NCI-H82 treated with DMSO at 0.1 percent for 48 hours (cell line): ENCODE measurements around the gene MTRF1L.
"Not testable (repeated sequence)": the region's sequence is repeated elsewhere in the genome, so short reads cannot be mapped to it uniquely, and the experiment has no call there.

ENCODE experiments used
- DNase-seq: peaks from one replicate; lab custom pipeline; 2025; ENCODE audit not compliant: unreplicated experiment; lab: John Stamatoyannopoulos, UW

Gene MTRF1L

DNA sequence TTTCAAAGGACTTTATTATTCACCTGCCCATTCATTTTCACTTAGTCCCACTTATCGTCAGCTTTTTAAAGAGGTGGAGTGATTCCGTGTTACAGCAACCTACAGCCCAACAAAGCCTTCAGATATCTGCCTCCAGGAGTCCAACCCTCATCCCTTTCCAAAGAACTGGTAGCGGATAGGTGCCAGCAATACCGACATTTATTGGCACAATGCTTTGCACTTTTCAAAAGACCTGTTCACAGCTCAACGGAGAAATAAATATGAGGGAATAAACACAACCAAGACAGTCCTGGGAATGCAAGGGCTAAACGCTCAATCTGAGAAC lies 819 bp upstream of the MTRF1L start:
- no peak for DNase-seq

DNA sequence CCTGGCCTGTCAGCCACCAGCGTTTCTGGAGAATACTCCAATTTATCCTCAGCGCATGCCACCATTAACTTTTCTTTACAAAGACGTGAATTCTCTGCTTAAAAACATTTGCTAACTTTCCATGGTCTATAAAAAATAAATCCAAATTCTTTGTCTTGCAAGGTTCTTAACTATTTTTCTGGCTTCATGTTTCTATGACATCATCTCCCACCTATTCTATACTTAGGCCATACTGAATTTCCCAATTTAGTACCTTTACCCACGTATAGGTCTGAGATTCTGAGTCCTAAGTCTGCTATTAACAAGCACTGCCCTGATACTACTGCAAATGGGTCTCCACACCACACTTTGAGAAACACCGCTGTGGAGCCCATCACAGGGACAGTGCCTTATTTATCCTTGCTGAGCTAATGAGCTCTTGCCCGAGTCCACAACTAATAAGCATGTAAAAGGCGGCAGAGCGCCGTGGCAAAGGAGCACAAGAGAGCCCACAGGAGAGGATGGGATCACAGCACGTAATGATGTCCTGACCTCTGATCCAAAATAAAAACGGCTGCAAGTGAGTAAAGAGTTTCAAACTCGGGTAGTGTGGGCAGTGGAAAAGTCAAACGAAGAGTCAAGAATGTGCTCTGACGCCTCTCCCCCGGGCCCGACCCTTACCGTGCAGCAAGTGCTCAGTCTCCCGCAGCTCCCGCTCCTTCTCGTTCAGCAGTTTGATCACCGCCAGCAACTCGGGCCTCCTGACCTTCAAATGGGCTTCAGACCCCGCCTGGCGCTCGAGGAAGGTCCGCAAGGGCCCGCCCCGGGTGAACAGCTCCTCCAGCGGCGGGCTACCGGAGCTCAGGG lies 519 bp downstream of the MTRF1L start:
- DNase-seq: no peak

DNA sequence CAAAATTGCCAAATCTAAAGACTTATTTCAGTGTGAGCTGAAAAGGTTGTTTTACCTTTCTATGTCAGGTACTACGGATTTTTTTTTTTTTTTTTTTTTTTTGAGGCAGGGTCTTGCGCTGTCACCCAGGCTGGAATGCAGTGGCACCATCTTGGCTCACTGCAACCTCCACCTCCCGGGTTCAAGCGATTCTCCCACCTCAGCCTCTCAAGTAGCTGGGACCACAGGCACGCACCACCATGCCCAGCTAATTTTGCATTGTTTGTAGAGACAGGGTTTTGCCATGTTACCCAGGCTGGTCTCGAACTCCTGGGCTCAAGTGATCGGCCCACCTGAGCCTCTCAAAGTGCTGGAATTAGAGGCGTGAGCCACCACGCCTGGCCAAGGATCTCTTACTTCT lies 1.7 kb downstream of the MTRF1L start:
- not testable (repeated sequence) for DNase-seq

DNA sequence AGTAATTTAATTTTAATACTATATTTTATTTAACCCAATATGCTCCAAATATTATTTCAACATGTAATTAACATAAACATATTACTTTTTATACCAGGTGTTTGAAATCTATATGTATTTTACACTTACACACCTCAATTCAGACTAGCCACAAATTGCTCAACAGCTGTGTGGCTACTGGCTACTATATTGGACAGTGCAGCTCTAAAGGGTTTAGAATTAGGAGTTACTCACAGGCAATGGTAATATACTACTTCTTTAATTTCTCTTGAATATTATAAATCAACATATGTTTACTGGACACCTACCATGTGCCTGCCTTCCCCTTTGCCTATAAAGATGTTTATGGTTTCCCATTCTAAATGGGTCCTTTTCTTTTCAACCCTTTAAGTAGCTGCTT lies 2.3 kb downstream of the MTRF1L start:
- DNase-seq: no peak

DNA sequence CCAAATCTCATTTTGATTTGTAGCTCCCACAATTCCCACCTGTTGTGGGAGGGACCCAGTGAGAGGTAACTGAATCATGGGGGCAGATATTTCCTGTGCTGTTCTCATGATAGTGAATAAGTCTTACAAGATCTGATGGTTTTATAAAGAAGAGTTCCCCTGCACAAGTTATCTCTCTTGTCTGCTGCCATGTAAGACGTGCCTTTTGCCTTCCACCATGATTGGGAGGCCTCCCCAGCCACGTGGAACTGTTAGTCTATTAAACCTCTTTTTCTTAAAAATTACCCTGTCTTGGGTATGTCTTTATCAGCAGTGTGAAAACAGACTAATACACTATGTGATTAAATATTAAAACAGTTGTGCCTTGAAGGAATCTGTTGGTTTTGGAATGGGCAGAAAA lies 3.0 kb downstream of the MTRF1L start:
- not testable (repeated sequence) for DNase-seq

DNA sequence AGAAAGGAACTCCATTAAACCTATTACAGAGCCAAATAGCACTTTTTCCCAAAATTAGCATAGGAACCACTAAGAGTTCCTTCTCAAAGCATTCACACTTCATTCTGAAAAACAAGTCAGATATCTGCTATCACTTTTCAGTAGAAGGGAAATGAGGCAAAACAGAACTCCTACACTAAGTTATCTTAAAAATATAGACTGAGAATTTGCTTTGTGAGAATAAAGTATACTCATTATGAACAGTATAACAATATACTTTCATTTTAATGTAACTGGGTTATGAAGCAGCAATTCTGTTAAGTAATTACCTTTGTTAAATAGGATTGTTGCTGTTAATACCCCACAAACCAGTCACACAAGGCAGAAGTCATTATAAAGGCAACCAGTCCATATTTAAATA lies 8.7 kb downstream of the MTRF1L start:
- no peak for DNase-seq

DNA sequence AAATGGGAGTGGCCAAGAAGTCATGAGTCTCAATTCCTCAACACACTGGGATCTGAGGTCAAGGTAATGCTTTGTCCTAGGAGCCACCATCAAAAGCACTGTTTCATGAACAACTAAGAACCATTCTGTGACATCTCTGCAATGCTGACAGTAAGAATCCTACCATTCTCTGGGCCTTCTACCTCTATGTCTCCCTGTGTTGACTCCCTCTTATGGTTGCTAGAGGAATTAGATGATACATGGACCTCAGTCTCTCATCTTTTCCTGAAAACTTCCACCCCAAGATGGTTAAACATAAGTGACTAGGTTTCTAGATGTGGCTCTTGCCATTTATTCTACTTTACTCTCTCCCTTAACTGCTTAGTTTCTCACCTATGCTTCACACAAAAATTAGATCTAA lies 9.1 kb downstream of the MTRF1L start:
- no peak for DNase-seq

DNA sequence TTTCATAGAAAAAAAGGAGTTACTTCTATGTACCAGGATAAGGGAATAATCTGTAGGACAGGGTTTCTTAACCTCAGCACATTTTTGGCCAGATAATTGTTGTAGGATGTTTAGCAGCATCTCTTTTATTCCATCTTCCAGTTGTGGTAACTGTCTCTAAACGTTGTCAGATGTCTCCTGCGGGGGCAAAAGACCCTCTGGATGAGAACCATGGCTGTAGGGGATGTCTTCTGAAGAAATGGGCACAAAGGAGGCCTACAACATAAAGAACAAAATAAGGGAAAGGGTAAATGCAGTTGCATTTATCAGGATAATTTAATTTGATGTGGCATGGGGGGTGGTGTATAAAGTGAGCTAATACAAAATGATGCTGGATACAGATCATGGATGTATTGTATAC lies 15.5 kb downstream of the MTRF1L start:
- no peak for DNase-seq

DNA sequence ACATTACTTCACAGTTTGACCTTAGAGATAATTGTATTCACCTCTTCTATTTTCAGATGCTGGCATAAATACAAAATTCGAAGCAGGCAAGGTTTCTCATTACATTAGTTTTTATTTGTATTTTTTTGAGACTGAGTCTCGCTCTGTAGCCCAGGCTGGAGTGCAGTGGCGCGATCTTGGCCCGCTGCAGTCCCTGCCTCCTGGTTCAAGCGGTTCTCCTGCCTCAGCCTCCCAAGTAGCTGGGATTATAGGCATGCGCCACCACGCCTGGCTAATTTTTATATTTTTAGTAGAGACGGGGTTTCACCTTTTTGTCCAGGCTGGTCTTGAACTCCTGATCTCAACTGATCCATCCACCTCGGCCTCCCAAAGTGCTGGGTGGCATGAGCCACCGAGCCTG lies 17.2 kb downstream of the MTRF1L start:
- not testable (repeated sequence) for DNase-seq

DNA sequence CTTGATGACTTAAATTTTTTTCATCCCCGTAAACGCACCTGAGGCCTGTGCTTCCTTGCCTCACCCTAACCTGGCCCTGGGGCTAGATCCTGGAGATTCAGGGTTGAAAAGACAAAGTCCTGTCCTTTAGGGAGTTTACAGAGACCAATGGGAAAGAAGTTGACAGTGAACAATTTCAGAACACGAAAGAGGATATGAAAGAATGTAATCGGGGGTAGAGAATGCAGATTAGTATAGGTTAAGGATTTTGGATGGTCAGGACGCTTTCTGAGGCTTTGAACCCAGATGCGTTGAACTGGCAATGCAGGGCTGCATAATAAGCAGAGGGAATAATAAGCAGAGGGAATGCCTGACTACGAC lies 18.0 kb downstream of the MTRF1L start:
- peak; percentile 28 for DNase-seq

DNA sequence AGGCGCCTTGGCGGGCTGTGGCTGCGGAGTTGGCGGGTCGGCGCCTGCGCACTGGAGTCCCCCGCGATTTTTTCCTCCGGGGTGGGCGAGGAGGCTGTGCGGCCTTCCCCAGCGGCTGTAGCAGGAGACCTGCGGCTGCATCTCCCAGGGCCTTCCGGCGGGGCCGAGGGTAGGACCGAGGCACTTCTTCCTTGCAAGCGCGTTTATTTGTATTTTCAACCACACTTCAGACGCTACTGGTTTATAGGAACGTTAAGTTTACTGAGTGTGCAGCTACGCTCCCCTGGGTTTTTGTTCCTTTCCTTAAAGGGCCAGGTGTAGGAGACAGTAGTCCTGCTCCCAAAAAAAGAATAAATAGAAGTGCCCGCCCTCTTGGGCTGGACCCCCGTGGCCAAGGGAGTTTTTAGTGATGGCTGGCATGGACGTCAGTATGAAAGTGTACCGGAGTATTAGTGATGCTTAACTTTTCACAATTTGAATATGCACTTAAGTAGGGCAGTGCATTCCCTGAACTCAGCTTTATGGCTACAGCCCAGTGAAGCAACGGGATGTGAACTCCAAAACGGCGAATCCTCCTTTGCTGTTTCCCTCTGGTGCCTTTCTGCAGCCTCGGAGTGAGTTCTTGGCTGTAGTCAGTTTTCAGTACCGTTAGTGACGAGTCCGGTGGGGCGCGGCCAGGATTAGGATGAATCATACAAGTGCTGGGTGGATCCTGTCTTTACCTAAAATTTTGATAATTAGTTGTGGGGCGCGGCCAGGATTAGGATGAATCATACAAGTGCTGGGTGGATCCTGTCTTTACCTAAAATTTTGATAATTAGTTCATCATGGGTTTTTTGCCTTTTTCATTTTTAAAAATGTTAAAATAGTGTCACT lies 18.6 kb downstream of the MTRF1L start:
- peak; percentile 93 for DNase-seq

DNA sequence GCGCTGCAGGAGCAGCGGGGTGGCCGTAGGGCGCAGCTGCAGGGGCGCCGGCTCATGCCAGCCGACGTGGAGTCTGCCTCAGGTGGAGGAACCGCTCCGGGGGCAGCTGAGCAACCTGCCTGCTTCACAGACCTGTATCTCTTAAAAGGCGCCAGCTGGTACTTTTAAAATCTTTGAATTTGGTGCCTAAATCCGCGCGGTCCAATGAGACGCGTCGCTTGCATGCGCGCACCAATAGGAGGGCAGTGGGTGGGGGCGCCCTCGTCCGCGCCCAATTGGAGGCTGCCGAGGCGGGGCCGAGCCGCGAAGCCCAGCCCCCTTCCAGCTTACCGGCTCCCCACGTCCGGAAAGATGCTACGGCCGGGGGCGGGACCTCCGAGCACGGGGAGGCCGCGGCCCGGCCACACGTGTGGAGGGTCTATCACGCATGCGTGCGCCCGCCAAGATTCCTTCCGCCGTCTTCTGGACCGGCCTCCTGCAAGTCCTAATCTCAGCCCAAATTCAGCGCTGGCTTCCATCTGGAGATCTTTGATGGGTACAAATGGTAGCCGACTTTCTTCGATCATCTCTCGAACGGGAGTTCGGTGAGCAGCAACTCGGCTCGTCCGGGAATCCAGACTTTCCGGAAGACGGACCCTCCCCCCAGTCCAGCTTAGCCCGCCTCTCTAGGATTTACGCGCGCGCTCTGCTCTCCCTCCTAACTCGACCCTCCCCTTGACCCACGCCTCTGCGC lies 19.4 kb downstream of the MTRF1L start, which contains the start of gene FBXO5:
Gene FBXO5 (minus strand): TSS at position 138 of the 733 bp plus-strand sequence. CDS start 82 bp downstream, at position 56.
- peak; percentile 83 for DNase-seq

DNA sequence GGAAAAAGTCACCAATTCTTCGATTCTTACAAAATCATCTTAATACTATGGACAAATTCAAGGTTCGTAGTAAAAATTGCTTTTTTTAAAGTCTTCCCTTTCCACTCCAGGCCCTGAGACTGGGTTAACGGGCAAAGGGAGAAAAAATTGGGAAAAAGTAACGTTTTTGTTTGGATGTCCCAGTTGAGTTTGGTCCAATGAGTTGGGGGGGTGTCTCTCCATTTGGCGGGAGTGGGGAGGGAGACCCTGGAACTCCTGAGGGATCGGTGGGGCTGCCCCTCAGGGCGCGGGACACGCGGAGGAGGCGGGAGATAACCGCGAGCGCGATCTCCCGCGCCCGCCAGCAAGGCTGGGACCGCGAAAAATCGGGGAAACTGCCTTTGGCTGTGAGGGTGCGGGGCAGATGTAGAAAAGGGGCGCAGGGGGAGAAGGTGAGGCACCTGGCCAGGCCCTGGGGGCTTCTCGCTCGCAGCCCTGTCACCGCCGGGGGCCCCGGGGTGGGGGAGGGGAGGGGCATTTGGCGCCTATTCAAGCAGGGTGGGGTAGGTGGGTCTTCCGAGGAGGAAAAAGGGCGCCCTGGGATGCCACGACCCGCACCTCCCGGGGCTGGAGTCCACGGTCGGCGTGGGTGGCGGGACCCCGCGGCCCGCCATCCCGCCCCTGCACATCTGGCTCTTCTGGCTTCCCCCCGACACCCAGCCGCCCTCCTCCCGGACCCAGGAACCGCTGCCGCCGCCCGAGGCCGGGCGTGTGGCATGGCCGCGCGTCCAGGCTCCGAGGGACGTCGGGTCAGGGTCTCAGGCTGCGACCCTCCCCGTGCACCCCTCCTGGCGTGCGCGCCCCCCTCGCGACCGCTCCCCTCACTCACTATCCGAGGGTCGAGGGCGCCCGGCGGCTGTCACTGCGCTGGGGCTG lies 20.3 kb downstream of the MTRF1L start:
- DNase-seq: peak; percentile 16

DNA sequence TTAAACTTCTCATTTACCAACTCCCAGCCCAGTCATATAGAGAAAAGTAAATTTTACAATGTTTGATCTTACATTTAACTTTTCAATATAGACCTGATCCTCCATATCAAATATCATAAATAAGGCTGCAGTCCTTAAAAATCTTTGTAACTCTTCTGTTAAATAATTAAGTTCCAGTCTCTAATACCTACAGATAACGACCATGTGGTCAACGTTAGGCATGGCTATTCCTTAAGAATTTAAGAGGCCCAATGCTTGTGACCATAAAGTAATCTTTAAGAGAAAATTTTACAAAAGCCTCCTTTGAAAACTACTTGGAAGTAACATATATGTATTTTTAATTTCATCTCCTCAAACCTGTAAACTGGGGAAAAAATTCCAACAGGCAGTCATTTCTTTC lies 21.3 kb downstream of the MTRF1L start:
- DNase-seq: no peak

DNA sequence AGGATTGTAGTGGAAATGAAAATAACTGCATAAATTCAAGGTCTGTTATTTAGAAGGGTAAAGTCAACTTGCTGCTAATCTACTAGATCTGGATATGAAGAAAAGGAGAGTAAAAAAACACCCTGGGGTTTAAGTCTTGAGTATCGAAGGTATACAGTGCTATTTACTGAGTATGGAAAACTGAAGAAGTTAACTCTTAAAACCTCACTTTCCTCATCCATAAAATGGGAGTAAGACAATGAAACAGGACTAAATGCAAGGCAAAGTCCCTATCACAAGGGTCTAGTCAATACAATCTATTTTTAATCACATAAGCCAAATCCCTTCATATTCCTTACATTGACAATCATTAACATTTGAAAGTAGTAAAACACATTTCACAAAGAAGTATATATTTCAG lies 21.9 kb downstream of the MTRF1L start:
- no peak for DNase-seq

DNA sequence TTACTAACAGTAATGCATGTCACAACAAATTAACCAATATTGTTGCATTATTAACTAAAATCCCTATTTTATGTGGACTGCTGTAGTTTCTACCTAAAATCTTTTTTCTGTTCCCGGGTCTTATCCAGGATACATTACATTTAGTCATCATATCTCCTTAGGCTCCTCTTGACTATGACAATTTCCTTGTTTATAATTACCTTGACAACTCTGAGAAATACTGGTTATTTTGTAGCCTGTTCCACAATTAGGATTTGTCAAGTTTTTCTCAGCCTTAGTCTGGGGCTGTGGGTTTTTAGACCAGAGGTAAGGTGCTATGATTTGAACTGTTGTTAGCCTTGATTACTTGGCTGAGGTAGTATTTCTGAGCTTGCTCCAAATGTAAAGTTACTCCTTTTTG lies 23.4 kb downstream of the MTRF1L start:
- no peak for DNase-seq

DNA sequence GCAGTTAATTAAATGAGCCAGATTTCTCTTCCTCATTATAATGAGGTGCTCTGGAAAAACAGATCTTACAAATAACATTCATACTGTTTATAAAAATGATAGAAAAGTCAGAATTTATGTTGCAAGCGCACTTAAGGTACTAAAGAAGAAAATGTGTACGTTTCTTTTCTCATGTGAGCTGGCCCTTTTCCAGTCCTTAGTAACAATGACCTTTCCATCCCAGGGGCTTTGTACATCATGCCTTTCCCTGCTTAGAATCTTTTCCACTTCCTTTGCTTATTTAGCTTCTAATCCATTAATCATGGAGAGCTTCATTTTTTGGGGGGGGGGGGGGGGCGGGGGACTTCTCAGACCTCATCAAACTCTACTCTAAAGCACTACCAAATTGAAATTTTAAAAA lies 24.5 kb downstream of the MTRF1L start:
- no peak for DNase-seq

DNA sequence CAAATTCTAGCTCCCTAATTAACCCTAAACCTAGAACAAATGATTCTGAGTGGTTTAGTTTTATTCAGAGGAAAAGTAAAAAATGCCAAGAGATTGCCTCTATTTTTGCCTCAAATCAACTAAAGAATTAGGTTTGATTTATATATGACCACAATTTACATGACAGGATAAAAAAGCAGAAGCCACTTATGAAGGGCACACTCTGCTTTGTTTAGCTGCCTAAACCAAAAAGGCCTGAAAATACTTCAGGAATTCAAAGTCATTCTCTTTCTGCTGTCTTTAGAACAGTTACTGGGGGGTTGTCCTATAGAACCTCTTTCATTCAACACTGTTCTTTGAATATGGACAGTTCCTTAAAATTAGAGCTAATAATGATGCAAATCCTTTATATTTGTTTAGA lies 25.0 kb downstream of the MTRF1L start:
- DNase-seq: no peak

DNA sequence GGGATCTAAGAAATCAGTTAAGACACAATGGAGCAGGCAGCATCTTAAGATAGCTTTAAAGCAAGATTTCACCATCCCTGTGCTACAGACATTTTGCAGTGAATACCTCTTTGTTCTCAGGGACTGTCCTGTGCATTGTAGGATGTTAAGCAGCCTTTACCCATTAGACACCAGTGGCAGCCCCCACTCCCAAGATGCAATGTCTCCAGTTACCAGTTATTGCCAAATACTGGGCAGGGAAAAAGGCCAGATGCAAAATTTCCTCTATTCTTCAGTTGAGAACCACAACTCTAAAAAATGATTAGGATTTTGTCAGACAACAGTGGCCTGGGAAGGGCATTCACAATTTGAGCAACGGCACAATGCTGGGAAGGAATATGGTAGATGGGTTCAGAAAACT lies 25.8 kb downstream of the MTRF1L start:
- DNase-seq: no peak

DNA sequence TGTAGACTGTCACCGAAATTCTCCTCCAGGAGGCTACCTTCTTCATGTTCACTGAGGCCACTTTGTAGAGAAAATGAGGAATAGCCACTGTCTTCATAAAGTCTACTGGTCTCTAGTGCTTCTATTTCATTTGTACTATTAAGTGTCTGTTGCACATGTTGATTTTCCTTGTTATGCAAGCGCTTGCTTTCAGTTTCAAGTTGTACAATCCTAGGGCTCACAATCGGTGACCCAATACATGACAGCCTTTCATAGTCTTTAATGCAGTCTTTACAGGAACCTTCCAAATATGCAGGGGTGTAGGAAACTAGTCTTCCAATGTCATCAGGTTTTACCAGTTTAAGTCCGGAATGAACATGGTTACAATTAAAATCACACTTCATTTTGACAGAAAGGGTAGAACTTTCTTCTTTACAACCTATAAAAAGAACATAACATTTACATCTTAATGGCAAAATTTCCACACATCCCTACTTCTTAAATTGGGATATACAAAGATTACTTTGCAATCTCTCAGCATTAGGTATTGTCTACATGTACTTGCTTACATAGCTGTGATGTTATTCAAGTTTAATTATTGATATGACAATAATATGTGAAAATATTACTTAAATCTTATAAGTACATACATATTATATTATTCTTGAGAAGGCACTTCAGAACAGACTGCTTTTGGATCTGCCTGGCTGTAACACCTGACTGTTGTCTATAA lies 27.1 kb downstream of the MTRF1L start:
- DNase-seq: no peak
